Fibroblast of the aortic adventitia (primary cell): ENCODE measurements around the gene GTF2H1. TPM values are rescaled to one million over a fixed set of nuclear protein-coding genes. Genes with fewer than 3 reads are reported as not detected.
"Not testable (repeated sequence)": the region's sequence is repeated elsewhere in the genome, so short reads cannot be mapped to it uniquely, and the experiment has no call there.

Experiments used
- DNase-seq: peaks from one replicate; pipeline ENCODE4 v3.0.0-alpha.2; 2010; ENCODE audit warnings: low read depth
- H3K4me3 ChIP-seq: 2 replicates; pipeline ENCODE4 v1.5.1; 2011; ENCODE audit warnings: low read depth, mild to moderate bottlenecking, control low read depth, low read length, moderate library complexity
- CTCF ChIP-seq: IDR thresholded peaks from 2 replicates; pipeline ENCODE4 v1.5.1; 2011; ENCODE audit warnings: mild to moderate bottlenecking, low read length, control low read depth, inconsistent platforms; ENCODE audit not compliant: insufficient read depth
- total RNA-seq: library from RNA; depleted of rRNA; stranded (reverse); fragments of >200 nt; gene quantifications from 2 replicates; pipeline ENCODE4 v1.2.3, GENCODE V29; 2012; ENCODE audit warnings: low replicate concordance

GTF2H1 gene
- total RNA-seq, 1 donor, result 95.4 TPM

GRCh38 chr11:18317551-18317950 is 4.8 kb upstream of the GTF2H1 start:
- no peak overlapping the region for H3K4me3 ChIP-seq
- no peak for TF ChIP-seq CTCF
- DNase-seq, result no peak

GRCh38 chr11:18319914-18320313 is 2.5 kb upstream of the GTF2H1 start:
- TF ChIP-seq CTCF, result no peak
- DNase-seq, result no peak
- no peak overlapping the region for H3K4me3 ChIP-seq

- TF ChIP-seq CTCF, result no peak
Measured at GRCh38 chr11:18320617-18321016, 1.8 kb upstream of the GTF2H1 start.

GRCh38 chr11:18321578-18321968 is 794 bp upstream of the GTF2H1 start:
- H3K4me3 ChIP-seq, result peak overlapping the region; percentile 95
- TF ChIP-seq CTCF, result no peak
- DNase-seq, result no peak

More at GRCh38 chr11:18320617-18321016, 1.8 kb upstream of the GTF2H1 start:
- H3K4me3 ChIP-seq, result peak overlapping the region; percentile 95
- DNase-seq, result no peak

GRCh38 chr11:18322818-18323570 is 627 bp downstream of the GTF2H1 start:
- DNase-seq, result no peak
- peak overlapping the region; percentile 95 for H3K4me3 ChIP-seq
- TF ChIP-seq CTCF, result no peak

- peak overlapping the region; percentile 95 for H3K4me3 ChIP-seq
- DNase-seq, result not testable (repeated sequence)
Measured at GRCh38 chr11:18323881-18324280, 1.5 kb downstream of the GTF2H1 start.

GRCh38 chr11:18324381-18324780 is 2.0 kb downstream of the GTF2H1 start:
- no peak for DNase-seq
- no peak for TF ChIP-seq CTCF
- peak overlapping the region; percentile 51 for H3K4me3 ChIP-seq
